Ishikawa (cell line): Measurements from ENCODE around the gene GUCD1.

Experiments used
- CEBPB ChIP-seq: IDR thresholded peaks from 2 replicates; pipeline ENCODE4 v1.6.1; 2012
- CREB1 ChIP-seq: IDR thresholded peaks from 2 replicates; pipeline ENCODE4 v1.6.1; 2012; ENCODE audit warnings: low read depth
- EGR1 ChIP-seq: IDR thresholded peaks from 2 replicates; pipeline ENCODE4 v1.6.1; 2012
- EP300 ChIP-seq: IDR thresholded peaks from 2 replicates; pipeline ENCODE4 v1.6.1; 2012; ENCODE audit warnings: borderline replicate concordance
- FOXM1 ChIP-seq: IDR thresholded peaks from 2 replicates; pipeline ENCODE4 v1.6.1; 2012; ENCODE audit warnings: low read depth, borderline replicate concordance
- MAX ChIP-seq: IDR thresholded peaks from 2 replicates; pipeline ENCODE4 v1.6.1; 2012
- NFIC ChIP-seq: IDR thresholded peaks from 2 replicates; pipeline ENCODE4 v1.6.1; 2012
- RAD21 ChIP-seq: IDR thresholded peaks from 2 replicates; pipeline ENCODE4 v1.6.1; 2012; ENCODE audit warnings: low read depth
- REST ChIP-seq: IDR thresholded peaks from 2 replicates; pipeline ENCODE4 v1.6.1; 2012; ENCODE audit warnings: low read depth, mild to moderate bottlenecking
- TAF1 ChIP-seq: IDR thresholded peaks from 2 replicates; pipeline ENCODE4 v1.6.1; 2012; ENCODE audit warnings: low read depth, mild to moderate bottlenecking
- TCF12 ChIP-seq: IDR thresholded peaks from 2 replicates; pipeline ENCODE4 v1.6.1; 2012; ENCODE audit warnings: low read depth
- TEAD4 ChIP-seq: IDR thresholded peaks from 2 replicates; pipeline ENCODE4 v1.6.1; 2012
- USF1 ChIP-seq: IDR thresholded peaks from 2 replicates; pipeline ENCODE4 v1.6.1; 2012
- YY1 ChIP-seq: IDR thresholded peaks from 2 replicates; pipeline ENCODE4 v1.6.1; 2012; ENCODE audit warnings: low read depth
- ZBTB7A ChIP-seq: IDR thresholded peaks from 2 replicates; pipeline ENCODE4 v1.6.1; 2012; ENCODE audit warnings: low read depth

Gene GUCD1

GRCh38 chr22:24585927-24586546 is 31.1 kb upstream of the GUCD1 start:
- TF ChIP-seq REST, result no peak
- no peak for TF ChIP-seq CEBPB
- no peak for TF ChIP-seq USF1

GRCh38 chr22:24585461-24585860 is 30.5 kb upstream of the GUCD1 start:
- TF ChIP-seq NFIC, result no peak
- TF ChIP-seq TEAD4, result no peak
- TF ChIP-seq YY1, result no peak
- TF ChIP-seq ZBTB7A, result no peak
- no peak for TF ChIP-seq EP300
- TF ChIP-seq CREB1, result no peak
- TF ChIP-seq USF1, result no peak
- TF ChIP-seq EGR1, result no peak

GRCh38 chr22:24584871-24585411 is 30.0 kb upstream of the GUCD1 start:
- TF ChIP-seq ZBTB7A (no peak), EP300 (no peak), TCF12 (no peak), RAD21 (no peak)

- TF ChIP-seq EP300, result no peak
Observed at GRCh38 chr22:24584166-24584790, 29.3 kb upstream of the GUCD1 start.

- TF ChIP-seq NFIC (peak; percentile 90), CREB1 (no peak), REST (no peak), ZBTB7A (no peak)
Observed at GRCh38 chr22:24583221-24584165, 28.6 kb upstream of the GUCD1 start.

GRCh38 chr22:24582056-24582814 is 27.3 kb upstream of the GUCD1 start:
- TF ChIP-seq EP300, result no peak
- no peak for TF ChIP-seq CEBPB
- TF ChIP-seq NFIC, result no peak
- no peak for TF ChIP-seq ZBTB7A
- TF ChIP-seq MAX, result no peak
- TF ChIP-seq YY1, result no peak
- TF ChIP-seq USF1, result no peak
- TF ChIP-seq TAF1, result no peak
- TF ChIP-seq EGR1, result no peak
- no peak for TF ChIP-seq FOXM1
- TF ChIP-seq RAD21, result no peak
